Measurements from ENCODE around the gene GLIPR1L2.
A peak's percentile ranks its signal among the peaks of the same experiment; 100 is the strongest.

Gene GLIPR1L2

GRCh38 chr12:75479963-75480461, 89.1 kb downstream of the GLIPR1L2 start:
- DNase-seq: no peak

- peak; percentile 87 for DNase-seq
These were observed 89.6 kb downstream of the GLIPR1L2 start, which contains the start of gene GLIPR1 for GRCh38 chr12:75480469-75480949. TSS of gene GLIPR1 (plus strand) at chr12:75480755. CDS start at chr12:75480881, 126 bp downstream.

DNA sequence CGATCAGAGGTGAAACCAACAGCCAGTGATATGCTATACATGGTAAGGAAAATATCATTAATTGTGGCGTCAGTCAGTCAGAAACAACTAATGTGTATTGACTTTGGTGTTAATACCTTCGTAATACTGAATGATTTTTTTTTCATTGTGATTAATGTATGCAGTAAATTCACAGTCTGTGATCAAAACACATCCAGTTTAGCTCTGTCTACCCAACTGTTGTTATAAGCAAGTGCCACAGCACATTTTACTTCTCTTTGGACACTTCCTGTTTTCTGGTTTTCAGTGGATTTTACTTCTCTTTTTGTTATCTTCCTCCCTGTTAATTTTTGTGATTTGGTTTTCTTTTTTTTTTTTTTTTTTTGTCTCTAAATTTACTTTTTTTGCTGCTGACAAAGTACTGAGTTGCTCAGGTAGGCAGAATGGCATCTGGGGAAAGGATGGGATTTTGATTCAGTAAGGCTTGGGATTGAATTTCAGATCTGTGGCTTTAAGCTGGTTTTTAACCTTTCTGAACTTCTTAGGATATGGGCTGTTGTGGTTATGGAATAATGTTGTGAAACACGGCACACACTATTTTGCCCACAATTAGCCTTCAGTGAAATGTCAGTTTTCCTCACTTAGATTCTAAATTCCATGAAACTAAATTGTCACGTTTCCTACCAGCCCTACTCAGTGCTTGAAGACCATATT, 90.3 kb downstream of the GLIPR1L2 start:
- no peak for DNase-seq

GRCh38 chr12:75481774-75482173, 90.9 kb downstream of the GLIPR1L2 start:
- DNase-seq: no peak
